Regular cardiac myocyte (primary cell): ENCODE data around the gene TBP. TPM values are rescaled to one million over a fixed set of nuclear protein-coding genes. Genes with fewer than 3 reads are reported as not detected.

Experiments used
- total RNA-seq: library from RNA; depleted of rRNA; stranded (reverse); fragments of >200 nt; gene quantifications from 2 replicates; pipeline ENCODE4 v1.2.3, GENCODE V29; 2014

The TBP gene
- total RNA-seq: 7.0 and 16.5 TPM in 2 replicates

GRCh38 chr6:170554013-170554795 is at the start of gene TBP:
TSS of gene TBP (plus strand) at chr6:170554369. CDS start at chr6:170557030, 2,661 bp downstream.

GRCh38 chr6:170552765-170553533 is 1.2 kb upstream of the TBP start, which contains the start of gene PSMB1:
TSS of gene PSMB1 (minus strand) at chr6:170553307. CDS start at chr6:170553242, 65 bp downstream.

GRCh38 chr6:170584181-170584953 is 30.2 kb downstream of the TBP start, which contains the start of gene PDCD2:
TSS of gene PDCD2 (minus strand) at chr6:170584637. CDS start at chr6:170584581, 56 bp downstream.

Other genes with a start within 250 kb of the TBP start
- gene FAM120B, start 247.6 kb upstream of the TBP start, total RNA-seq: 12.1 and 16.5 TPM in 2 replicates
- gene PSMB1, start 1.1 kb upstream of the TBP start, total RNA-seq: 238 and 359 TPM in 2 replicates
- 58.9 and 64.5 TPM in 2 replicates for gene PDCD2, start 30.3 kb downstream of the TBP start, total RNA-seq